ENCODE results near the gene PMPCA.

PMPCA gene

DNA sequence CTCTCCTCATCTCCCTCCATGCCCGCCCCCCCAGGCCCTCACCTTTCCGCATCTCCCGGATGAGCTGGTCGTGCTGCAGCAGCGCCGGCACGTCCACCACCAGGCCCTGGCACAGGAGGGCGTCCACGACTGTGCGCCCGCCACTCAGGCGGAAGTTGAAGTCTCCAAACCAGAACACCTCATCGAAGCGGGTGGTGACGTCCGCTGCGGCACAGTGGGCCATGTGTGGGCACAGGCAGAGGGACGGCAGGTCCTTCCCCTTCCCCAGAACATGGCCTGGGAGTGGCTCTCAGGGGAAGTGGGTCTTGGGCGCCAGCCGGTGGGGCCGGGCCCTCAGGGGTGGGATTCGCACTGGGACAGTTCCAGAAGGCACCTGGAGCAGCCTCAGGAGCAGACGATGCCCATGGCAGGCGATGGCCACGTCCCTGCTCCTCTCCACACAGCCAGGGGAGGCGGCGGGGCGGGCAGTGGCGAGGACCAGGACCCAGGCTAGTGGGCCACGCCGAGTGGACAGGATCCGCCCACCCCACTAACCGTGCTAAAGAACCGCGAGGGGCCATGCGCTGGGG lies 21.4 kb downstream of the PMPCA start:
- intact Hi-C loops (cut with DNase I) = no loop called here
- DNase-seq = peak in 2 of 10 donors; percentile 49 to 79

DNA sequence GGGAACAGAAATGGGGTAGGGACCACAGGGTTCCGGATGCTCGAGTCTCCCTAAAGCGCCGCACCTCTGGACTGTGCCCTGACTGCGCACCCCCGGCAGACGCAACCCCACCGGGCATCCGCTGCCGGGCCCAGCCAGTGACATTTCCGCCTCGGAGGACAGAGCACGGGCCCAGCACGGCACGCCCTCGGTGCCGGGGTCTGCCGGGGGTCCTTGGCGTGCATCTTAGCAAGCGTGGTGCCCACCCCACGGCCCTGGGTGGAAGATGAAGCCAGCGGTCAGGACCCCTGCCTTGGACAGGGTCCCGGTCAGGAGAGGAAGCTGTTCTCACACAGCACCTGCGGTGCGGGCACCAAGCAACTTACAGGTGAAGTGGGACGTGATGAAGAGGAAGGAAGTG lies 22.1 kb downstream of the PMPCA start:
- intact Hi-C loops (cut with DNase I) = no loop called here
- DNase-seq = peak in 2 of 10 donors; percentile 65 to 83

DNA sequence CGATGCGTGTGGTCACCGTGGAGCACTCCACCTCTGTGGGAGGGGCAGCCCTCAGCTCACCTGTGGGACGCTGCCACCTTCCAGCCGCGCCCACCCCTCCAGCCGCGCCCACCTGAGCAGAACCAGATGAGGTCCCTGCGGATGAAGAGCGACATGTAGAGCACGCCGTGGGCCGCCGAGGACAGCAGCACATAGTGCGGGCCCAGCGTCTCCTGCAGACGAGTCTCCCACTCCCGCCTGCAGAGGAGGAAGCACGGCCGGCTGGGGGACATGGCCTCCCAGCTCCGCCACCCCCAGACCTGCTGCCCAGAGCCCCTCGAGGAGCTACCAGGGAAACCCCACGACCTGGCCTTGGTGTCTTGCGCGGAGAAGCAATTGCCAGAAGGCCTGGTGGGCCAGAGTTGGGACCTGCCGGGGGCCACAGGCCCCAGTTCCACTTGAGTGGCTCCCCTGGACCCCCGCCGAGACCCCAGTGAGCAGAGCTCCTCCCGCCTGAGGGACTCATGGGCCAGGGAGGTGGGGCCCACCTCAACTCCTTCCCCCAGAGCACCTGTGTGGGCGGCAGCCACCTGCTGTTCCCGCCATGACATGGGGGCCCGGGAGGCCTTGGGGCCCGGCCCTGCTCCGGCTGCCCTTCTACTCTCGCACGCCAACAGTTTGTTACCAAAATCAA lies 22.7 kb downstream of the PMPCA start:
- intact Hi-C loops (cut with DNase I) = no loop called here
- peak in 2 of 10 donors; percentile 67 to 81 for DNase-seq

DNA sequence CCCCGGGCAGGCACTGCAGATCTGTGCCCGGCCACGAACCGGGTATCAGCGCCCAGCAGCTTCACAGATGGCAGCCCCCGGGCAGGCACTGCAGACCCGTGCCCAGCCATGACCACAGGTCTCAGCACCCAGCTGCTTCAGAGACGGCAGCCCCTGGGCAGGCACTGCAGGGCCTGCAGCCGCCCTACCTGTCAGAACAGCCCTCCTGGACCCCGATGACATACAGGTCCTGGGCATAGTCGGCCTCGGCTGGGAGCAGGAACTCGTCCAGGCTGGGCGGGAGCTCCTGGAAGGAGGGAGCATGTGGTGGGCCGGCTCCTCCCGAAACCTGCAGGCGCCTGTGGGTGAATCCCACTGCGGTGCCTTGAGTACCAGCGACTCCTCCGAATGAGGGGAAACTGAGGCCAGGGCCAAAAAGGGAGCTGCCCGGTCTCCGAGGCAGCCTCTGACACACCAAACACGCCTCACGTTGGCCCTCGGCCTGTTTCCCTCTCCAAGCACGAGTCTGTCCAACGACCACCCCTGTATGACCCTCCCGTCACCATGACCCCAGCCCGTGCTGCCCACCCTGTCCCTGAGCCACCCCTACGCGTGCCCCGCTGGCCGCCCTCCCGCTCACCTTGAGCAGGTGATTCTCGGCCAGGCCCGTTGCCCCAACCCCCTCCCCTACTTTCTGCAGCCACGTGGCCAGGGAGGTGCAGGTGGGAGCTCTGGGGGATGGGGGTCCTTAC lies 23.6 kb downstream of the PMPCA start:
- intact Hi-C loops (cut with DNase I) = no loop called here
- peak in 2 of 10 donors; percentile 59 to 81 for DNase-seq

DNA sequence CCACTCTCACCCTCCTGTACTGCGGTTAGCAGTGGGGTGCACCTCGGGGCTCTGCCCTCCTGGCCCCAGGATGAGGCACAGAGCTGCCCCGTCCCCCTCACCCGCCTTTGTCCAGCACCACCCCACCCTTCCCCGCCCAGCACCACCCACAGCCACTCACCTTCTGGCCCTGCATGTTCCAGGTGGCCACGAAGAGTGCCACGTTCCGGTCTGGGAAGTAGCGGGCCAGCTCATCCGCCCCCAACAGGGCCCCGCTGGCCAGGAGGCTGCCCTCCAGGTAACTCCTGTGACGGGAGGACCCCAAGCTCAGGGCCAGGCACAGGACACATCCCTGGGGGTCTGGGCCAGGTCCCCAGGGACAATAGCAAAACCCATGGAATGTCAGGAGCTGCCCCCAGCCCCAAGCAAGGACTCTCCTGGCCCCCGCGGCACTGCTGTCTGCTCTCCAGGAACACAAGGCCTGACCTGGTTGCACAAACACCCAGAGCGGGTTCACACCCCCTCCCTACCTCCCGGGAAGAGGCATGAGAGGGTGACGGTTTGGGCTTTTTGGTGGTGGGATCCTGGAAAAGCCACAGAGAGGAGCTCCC lies 24.2 kb downstream of the PMPCA start:
- intact Hi-C loops (cut with DNase I) = no loop called here
- DNase-seq = peak in 1 of 10 donors; percentile 79

DNA sequence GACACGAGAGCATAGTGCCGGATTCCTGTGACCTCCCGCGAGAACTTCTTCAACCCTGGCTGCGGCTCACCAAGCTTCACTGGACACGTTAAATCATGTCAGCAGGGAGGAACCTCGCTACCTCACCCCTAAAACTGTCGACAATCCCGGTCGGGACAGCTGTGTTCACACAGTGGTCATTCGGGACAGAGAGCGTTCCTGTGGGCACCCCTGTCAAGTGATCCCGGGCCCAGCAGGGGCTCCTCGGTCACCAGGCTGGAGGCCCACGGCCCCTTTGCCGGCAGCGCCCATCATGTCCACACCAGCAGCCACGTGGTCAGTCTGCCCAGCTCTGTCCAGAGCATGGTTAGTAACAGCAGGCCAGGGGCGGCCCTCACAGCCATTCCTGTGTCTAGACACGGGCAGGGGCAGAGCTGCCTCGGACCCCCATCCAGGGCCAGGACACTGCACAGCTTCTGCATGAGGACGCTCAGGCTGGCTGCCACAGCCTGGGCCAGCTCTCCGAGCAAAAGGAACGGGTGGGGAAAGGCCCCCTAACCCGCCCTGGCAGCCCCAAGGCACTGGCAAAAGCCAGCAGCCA lies 25.7 kb downstream of the PMPCA start:
- intact Hi-C loops (cut with DNase I) = no loop called here
- DNase-seq = peak in 2 of 10 donors; percentile 59 to 77

DNA sequence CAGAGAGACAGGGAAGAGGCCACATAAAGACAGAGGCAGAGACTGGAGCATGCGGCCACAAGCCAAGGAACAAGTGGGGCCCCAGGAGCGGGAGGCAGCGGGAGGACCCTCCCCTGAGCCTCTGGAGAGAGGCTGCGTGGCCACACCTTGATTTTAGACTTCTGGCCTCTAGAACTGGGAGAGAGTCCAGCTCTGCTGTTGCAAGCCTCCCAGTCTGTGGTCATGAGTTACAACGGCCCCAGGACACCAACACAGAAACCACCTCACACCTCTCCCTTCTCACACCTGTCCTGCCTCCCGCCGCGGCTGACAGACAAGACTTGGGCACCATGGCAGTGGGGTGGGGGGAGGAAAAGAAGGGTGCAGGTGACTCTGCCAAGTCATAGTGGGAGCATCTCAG lies 27.0 kb downstream of the PMPCA start:
- no peak for DNase-seq
- intact Hi-C loops (cut with DNase I) = no loop called here

DNA sequence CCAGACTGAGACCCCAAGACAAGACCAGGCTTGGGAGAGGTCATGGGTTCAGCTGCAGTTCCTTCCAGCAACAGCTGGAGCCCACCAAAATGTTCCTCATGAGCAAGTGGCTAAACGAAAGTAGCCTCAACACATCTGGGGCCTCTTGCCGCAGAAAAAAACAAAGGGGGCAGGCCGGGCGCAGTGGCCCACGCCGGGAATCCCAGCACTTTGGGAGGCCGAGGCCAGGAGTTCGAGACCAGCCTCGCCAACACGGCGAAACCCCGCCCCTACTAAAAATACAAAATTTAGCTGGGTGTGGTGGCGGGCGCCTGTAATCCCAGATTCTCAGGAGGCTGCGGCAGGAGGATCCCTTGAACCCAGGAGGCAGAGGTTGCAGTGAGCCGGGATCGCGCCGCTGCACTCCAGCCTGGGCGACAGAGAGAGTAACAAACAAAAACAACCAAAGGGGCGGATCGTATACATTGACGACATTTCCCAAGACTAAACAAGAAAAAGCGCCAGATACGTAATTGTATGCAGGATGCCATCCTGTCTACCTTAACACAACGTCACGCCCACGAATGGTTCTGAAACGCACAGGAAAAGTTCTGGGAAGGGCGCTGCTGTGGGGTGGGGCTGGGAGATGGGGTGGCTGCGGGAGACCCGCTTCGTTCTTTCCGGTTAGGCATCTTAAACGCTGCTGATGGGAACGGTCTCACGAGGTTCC lies 27.5 kb downstream of the PMPCA start:
- intact Hi-C loops (cut with DNase I) = no loop called here
- DNase-seq = peak in 2 of 10 donors; percentile 46 to 77

DNA sequence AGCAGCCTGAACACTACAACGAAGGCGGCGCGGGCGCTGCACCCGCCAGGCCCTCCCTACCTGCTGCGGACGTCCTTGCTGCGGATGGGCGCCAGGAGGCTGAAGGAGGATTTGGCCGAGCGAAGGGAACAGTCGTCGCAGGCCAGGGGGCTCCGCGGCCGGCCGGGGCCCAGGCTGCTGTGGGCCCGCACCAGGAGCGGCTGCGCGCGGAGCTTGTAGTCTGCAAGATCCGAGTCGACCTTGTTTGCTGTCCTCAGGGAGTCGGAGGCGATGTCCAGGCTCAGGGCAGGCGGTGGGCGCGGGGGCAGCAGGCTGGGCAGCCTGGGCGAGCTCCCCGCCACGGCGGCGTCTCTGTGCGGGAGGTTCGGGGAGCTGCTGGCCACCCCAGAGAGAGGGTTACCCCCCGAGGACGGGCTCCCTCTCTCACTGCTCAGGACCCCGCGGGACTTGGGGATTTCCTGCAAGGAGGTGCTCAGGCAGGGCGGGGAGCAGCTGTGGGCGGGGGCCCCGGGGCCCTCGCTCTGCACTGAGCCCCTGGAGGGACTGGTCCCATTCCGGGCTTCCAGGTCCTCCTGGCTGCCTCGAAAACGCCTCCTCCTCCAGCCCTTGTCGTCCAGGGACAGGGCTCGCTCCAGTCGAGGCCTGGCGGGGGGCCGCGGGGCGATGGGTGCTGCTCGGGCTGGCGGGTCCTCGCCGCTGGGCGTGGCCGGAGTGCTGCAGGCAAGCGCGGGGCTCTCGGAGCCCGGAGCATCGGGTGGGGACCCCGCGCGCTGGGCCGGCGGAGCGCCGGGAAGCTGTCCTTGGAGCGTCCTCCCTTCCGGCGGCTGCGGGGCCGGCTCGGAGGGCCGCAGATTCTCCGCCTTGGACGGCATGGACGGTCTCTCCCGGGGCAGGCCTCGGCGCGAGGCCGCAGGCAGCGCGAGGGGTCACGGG lies 28.4 kb downstream of the PMPCA start:
- intact Hi-C loops (cut with DNase I) = loop anchor here (1.0 kb wide), 1 partner anchor 39 kb away; the partner anchor contains the start of gene SNAPC4

DNA sequence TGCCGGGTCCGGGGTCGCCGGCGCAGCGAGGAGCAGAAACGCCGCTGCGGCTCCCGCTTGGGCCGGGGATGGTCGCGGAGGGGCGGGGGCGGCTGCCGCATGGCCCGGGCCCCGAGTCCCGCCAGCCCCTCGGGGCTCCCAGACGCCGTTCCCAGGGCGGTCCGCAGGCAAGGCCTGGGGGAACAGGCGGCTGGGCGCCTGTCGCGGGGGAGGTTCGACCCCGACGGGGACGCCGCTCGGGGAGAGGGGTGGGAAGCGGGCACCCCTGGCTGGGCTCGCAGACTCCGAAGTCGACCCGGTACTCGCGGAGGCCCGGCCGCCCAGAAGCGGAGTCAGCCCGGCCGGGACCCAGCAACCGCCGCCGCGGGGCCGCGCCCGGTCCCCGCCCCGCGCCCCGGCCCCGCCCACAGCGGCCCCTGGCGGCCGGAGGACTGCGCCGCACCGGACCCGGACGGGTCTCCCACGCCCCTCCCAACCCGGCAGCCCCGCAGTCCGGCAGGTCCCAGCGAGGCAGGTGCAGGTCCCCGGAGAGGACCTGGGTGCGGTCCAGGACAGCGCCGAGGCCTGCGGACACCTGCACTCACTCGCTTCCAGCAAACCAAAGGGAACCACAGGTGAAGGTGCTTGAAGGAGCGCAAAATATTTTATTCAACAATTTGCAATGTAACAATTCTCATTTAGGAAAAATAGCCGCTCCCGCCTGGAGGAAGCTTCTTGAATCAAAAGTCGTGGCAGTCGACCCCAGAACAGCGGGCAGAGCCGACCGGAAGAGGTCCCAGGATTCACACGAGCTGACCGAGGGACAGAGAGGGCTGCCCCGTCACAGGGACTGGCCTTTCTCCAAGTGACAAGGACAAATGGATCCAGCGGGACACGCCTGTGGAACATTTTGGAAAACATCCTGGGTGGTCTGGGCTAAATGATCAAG lies 29.3 kb downstream of the PMPCA start, which contains the start of gene INPP5E:
Gene INPP5E (minus strand): TSS at position 365 of the 928 bp plus-strand sequence. CDS start 426 bp downstream, outside the sequence.
- peak; percentile 48 to 95 (median 72) for DNase-seq

More for the DNA sequence above, 28.4 kb downstream of the PMPCA start:
- peak in 2 of 10 donors; percentile 80 to 84 for DNase-seq

DNA sequence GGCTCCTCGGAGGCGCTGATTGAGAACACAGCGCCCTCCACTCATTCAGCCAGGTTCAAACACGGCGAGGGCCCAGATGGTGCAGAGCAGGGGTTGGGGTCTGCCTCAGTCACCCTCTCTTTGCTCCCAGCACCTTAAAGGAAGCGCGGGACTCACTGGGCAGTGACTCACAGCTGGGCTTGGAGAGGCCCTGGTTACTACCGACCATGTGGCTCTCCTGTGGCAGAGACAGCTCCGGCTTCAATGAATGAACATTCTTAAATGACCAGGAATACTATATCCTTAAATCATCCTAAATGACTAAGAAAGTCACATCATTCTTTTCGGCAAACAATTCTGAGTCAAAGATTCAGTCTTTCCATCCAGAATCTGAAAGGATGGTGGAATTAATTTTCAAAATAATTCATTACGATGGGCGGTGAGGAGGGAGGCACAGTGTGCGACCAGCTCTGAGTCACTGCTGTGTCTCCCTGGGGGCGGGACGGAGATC lies 30.8 kb downstream of the PMPCA start:
- intact Hi-C loops (cut with DNase I) = no loop called here
- DNase-seq = no peak

More for the DNA sequence above, 29.3 kb downstream of the PMPCA start, which contains the start of gene INPP5E:
- intact Hi-C loops (cut with DNase I) = loop anchor here (1.0 kb wide), 1 partner anchor 39 kb away; the partner anchor contains the start of gene SNAPC4

DNA sequence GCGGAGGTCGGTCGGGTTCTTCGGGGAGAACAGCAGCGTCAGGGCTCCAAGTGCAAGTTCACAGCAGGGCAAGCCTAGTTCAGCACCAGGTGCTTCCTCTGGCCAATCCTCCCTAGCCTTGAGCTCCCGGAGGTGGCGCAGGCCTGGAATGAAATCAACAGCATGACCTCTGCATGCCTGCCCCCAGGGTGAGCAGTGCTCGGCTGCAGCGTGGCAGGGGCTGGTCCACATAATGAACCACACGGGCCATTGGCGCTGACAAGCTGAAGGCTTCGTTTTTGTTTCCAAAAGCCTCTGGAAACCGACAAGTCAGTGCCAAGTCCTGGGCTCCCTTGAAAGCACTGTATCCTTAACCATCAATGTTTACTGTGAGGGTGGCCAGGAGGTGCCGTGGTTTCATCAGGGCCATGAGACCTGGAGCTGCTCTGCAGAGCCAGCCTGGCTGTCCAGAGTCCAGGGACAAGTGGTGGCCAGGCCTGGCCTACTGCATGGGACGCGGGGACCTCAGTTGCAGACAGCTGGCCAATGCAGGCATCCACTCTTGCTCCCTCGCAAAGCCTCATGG lies 31.3 kb downstream of the PMPCA start:
- intact Hi-C loops (cut with DNase I) = no loop called here
- DNase-seq = no peak

DNA sequence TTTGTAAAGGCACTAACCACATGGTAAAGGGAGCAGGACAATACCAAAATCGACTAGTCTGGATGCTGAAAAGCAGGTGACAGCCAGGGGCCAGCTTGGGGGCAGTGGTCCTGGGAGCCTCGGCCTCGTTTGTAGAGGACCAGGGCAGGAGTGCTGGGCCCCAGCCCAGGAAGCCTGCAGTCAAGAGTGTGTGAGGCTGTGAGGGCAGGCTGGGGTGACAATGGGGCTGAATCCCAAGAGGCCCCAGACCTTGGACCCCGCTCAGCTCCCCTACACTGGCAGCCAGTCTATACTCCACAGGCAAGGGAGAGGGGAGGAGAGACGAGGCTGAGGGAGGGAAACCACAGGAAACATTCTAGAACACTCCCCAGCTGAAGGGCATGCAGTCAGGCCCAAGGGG lies 31.8 kb downstream of the PMPCA start:
- intact Hi-C loops (cut with DNase I) = no loop called here
- DNase-seq = no peak

DNA sequence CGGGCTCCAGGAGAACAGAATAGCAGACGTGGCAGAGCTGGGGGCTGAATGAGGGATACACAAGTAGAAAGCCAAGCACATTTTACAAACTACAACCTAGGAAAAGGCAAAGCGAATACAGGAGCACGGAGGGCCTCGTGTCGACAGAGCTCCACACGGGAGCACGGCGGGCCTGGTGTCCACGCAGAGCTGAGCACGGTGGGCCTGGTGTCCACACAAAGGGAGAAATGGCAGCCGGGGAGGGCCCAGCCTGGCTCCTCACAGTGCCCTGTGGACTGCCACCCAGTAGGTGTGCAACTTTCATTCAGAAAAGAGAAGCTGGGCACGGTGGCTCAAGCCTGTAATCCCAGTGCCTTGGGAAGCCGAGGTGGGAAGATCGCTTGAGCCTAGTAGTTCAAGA lies 32.6 kb downstream of the PMPCA start:
- intact Hi-C loops (cut with DNase I) = no loop called here
- DNase-seq = no peak

DNA sequence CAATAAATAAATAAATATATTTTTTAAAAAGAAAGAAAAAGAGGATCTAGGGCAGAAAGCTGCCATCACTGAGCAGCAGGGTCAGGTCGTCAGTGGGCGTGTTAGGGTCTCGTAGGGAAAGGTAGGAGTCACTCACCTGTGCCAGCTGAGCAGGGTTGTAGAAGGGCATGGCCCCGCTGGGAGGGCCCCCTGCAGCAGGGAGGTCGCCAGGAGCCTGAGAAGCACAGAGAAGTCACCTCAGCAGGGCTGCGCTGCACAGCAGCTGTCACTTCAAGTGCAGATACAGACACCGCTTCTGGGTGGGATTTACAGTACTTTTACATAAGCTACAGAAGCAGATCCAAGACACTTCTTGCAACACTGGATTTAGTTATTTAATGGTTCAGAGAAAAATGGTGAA lies 33.2 kb downstream of the PMPCA start:
- no peak for DNase-seq
- intact Hi-C loops (cut with DNase I) = no loop called here

DNA sequence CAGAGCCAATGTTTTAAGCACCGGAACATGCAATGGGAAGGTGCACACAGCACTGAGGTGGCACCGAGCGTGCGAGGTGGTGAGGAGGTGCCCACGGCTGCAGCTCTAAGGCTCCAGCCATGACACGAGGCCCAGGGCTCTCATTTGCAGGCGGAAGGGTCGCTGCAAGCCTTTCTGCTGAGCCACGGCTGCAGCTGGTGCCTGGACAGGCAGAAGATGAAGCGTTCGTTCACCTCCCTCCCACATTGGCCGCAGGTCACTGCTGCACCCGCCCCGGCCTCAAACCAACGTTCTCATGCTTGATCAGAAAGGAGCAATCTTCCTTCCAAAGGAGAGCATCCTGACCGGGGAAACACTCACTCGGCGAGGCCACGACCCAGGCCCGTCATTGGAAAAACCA lies 33.6 kb downstream of the PMPCA start:
- DNase-seq = no peak
- intact Hi-C loops (cut with DNase I) = no loop called here

DNA sequence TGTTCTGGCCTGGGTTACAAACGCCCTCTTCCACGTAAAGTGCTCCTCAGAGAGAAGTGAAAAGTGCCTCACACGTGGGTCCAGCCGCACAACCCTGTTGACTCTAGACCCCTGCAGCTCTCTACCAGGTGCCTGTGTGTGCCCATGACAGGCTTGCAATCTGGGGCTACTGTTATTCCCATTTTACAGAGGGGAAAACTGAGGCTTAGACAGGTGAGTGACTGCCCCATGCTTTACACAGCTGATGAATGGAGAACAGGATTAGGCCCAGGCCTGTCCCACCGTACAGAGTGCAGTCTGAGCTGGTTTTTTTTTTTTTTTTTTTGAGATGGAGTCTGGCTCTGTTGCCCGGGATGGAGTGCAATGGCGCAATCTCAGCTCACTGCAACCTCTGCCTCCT lies 35.3 kb downstream of the PMPCA start:
- no peak for DNase-seq
- intact Hi-C loops (cut with DNase I) = no loop called here

Measured in posterior cingulate gyrus (tissue), 11 donors.